Prostate gland (tissue), 2 donors: Measurements from ENCODE around the gene MGAT5. TPM values are rescaled to one million over a fixed set of nuclear protein-coding genes. Genes with fewer than 3 reads are reported as not detected.

Experiments
- DNase-seq: peaks from one replicate; pipeline ENCODE4 v3.0.0-alpha.2; 2019; ENCODE audit warnings: low spot score
- H3K27ac ChIP-seq, 2 donors: fragments of 200-600 bp; sonication (generic); 2 replicates each; pipeline ENCODE4 v1.5.1; 2017 to 2019
- H3K27me3 ChIP-seq: fragments of 200-600 bp; sonication (generic); replicated peaks from 2 replicates; pipeline ENCODE4 v1.5.1; 2019; ENCODE audit not compliant: insufficient read depth
- H3K36me3 ChIP-seq, 2 donors: fragments of 200-600 bp; sonication (generic); 1 replicate in 1 of 2; 2 replicates in 1 of 2; pipeline versions ENCODE4 v1.5.1 to v1.8.1; 2017 to 2019
- H3K4me1 ChIP-seq: fragments of 200-600 bp; sonication (generic); replicated peaks from 2 replicates; pipeline ENCODE4 v1.5.1; 2019
- H3K4me3 ChIP-seq, 2 donors: fragments of 200-600 bp; sonication (generic); 2 replicates each; pipeline ENCODE4 v1.5.1; 2017 to 2019
- H3K9me3 ChIP-seq: fragments of 200-600 bp; sonication (generic); 2 replicates; pipeline ENCODE4 v1.5.1; 2017
- CTCF ChIP-seq, 4 experiments: fragments of 200-600 bp in 2 of 4; fragments of 450-650 bp in 2 of 4; sonication (generic) in 2 of 4; IDR thresholded peaks; 1 replicate in 3 of 4; 2 replicates in 1 of 4; pipeline ENCODE4 v1.5.1; 2016 to 2019; ENCODE audit warnings: antibody characterized with exemption in 4 of 4, mild to moderate bottlenecking in 2 of 4, moderate library complexity in 2 of 4
- POLR2A ChIP-seq: fragments of 450-650 bp; IDR thresholded peaks from one replicate; pipeline ENCODE4 v1.6.1; 2016; ENCODE audit warnings: antibody characterized with exemption, mild to moderate bottlenecking
- POLR2AphosphoS5 ChIP-seq: sonication (generic); formaldehyde crosslinking; IDR thresholded peaks from one replicate; pipeline ENCODE4 v1.6.1; 2017; ENCODE audit warnings: antibody characterized with exemption
- WGBS: methylation state at CpG from one replicate; pipeline ENCODE4 v1.1.5; 2018; 5-methylcytosine and 5-hydroxymethylcytosine counted together
- intact Hi-C: fragments of 100-400 bp; cut with DNase I; formaldehyde crosslinking; loops from one replicate; pipeline ENCODE4 v1.14.2; 2022
- total RNA-seq, 2 donors: library from RNA; depleted of rRNA; stranded (reverse); fragments of >200 nt; gene quantifications; one replicate each; pipeline ENCODE4 v1.1.0, GENCODE V29; 2016

Gene MGAT5
- total RNA-seq, 2 donors from 2014 or later: 20.1 to 83.2 TPM

GRCh38 chr2:134408791-134409190 is 154.9 kb downstream of the MGAT5 start:
- intact Hi-C loops: no loop called here

GRCh38 chr2:134410006-134410405 is 156.1 kb downstream of the MGAT5 start:
- H3K9me3 ChIP-seq: no peaks in the 10 kb centered on the region
- no peak overlapping the region for H3K4me3 ChIP-seq
- 77% methylated on average over 2 of the region's 2 CpGs for WGBS
- intact Hi-C loops: loop anchor here (5.0 kb wide), 2 partner anchors 33 to 523 kb away; no protein-coding TSS in a partner anchor
- H3K36me3 ChIP-seq: no peaks in the 10 kb centered on the region
- DNase-seq: no peak
- H3K4me1 ChIP-seq: no peaks in the 10 kb centered on the region
- TF ChIP-seq CTCF (IDR thresholded peaks at IDR 0.05) (no peak), POLR2A (no peak), POLR2AphosphoS5 (no peak)
- no peaks in the 10 kb centered on the region for H3K27me3 ChIP-seq
- no peak overlapping the region for H3K27ac ChIP-seq

More at GRCh38 chr2:134408791-134409190, 154.9 kb downstream of the MGAT5 start:
- TF ChIP-seq POLR2AphosphoS5 (no peak), CTCF (IDR thresholded peaks at IDR 0.05) (no peak), POLR2A (no peak)
- H3K4me3 ChIP-seq: no peak overlapping the region
- no peaks in the 10 kb centered on the region for H3K9me3 ChIP-seq
- H3K4me1 ChIP-seq: no peaks in the 10 kb centered on the region
- no peak overlapping the region for H3K27ac ChIP-seq
- DNase-seq: no peak
- 49% methylated on average over 3 of the region's 3 CpGs for WGBS
- H3K36me3 ChIP-seq: no peaks in the 10 kb centered on the region
- no peaks in the 10 kb centered on the region for H3K27me3 ChIP-seq

GRCh38 chr2:134410831-134411231 is 157.0 kb downstream of the MGAT5 start:
- 65% methylated on average over 5 of the region's 5 CpGs for WGBS
- no peak for TF ChIP-seq CTCF (IDR thresholded peaks at IDR 0.05)
- no peak for TF ChIP-seq POLR2A
- no peak for TF ChIP-seq POLR2AphosphoS5
- no peak for DNase-seq

GRCh38 chr2:134411279-134411827 is 157.5 kb downstream of the MGAT5 start:
- intact Hi-C loops: loop anchor here (1.0 to 5.0 kb wide), 3 partner anchors 34 to 524 kb away; no protein-coding TSS in a partner anchor
- Histone ChIP-seq H3K36me3 (no peaks in the 10 kb centered on the region), H3K4me1 (no peaks in the 10 kb centered on the region), H3K4me3 (no peak overlapping the region), H3K9me3 (no peaks in the 10 kb centered on the region), H3K27me3 (no peaks in the 10 kb centered on the region), H3K27ac (no peak overlapping the region)
- no peak for DNase-seq
- TF ChIP-seq POLR2A: no peak
- TF ChIP-seq CTCF (IDR thresholded peaks at IDR 0.05): no peak
- TF ChIP-seq POLR2AphosphoS5: no peak
- 62% methylated on average over 6 of the region's 6 CpGs for WGBS

More at GRCh38 chr2:134410831-134411231, 157.0 kb downstream of the MGAT5 start:
- H3K27ac ChIP-seq: no peak overlapping the region
- H3K36me3 ChIP-seq: no peaks in the 10 kb centered on the region
- no peaks in the 10 kb centered on the region for H3K9me3 ChIP-seq
- intact Hi-C loops: loop anchor here (1.0 to 5.0 kb wide), 3 partner anchors 34 to 524 kb away; no protein-coding TSS in a partner anchor
- H3K4me1 ChIP-seq: no peaks in the 10 kb centered on the region
- no peak overlapping the region for H3K4me3 ChIP-seq
- no peaks in the 10 kb centered on the region for H3K27me3 ChIP-seq
